GM12864 (cell line): ENCODE measurements around the gene DGCR8.
"Not testable (repeated sequence)": the region's sequence is repeated elsewhere in the genome, so short reads cannot be mapped to it uniquely, and the experiment has no call there.

Experiments
- DNase-seq: peaks from one replicate; pipeline ENCODE4 v3.0.0-alpha.2; 2011; ENCODE audit warnings: low read depth
- H3K4me3 ChIP-seq: 2 replicates; pipeline ENCODE4 v1.5.1; 2011; ENCODE audit warnings: mild to moderate bottlenecking, low read depth, low read length, control low read depth
- CTCF ChIP-seq: IDR thresholded peaks from 2 replicates; pipeline ENCODE4 v1.5.1; 2011; ENCODE audit warnings: low read depth, mild to moderate bottlenecking, moderate library complexity, low read length, control low read depth, inconsistent platforms; ENCODE audit errors: missing control alignments

The DGCR8 gene

GRCh38 chr22:20063271-20064139, 16.5 kb upstream of the DGCR8 start:
- H3K4me3 ChIP-seq, result no peak overlapping the region
- DNase-seq, result no peak
- TF ChIP-seq CTCF, result no peak

GRCh38 chr22:20064140-20064480, 15.9 kb upstream of the DGCR8 start:
- no peak overlapping the region for H3K4me3 ChIP-seq
- no peak for TF ChIP-seq CTCF
- no peak for DNase-seq

GRCh38 chr22:20064545-20065262, 15.3 kb upstream of the DGCR8 start:
- TF ChIP-seq CTCF, result no peak
- DNase-seq, result no peak
- H3K4me3 ChIP-seq, result no peak overlapping the region

- DNase-seq, result no peak
- no peak for TF ChIP-seq CTCF
- no peak overlapping the region for H3K4me3 ChIP-seq
Measured at GRCh38 chr22:20065896-20066616, 14.0 kb upstream of the DGCR8 start.

GRCh38 chr22:20066617-20067383, 13.2 kb upstream of the DGCR8 start:
- DNase-seq, result no peak
- no peak for TF ChIP-seq CTCF
- H3K4me3 ChIP-seq, result no peak overlapping the region

GRCh38 chr22:20067384-20067682, 12.7 kb upstream of the DGCR8 start:
- DNase-seq, H3K4me3 ChIP-seq: not testable (repeated sequence)

GRCh38 chr22:20068640-20069039, 11.4 kb upstream of the DGCR8 start:
- H3K4me3 ChIP-seq, result no peak overlapping the region
- no peak for DNase-seq
- no peak for TF ChIP-seq CTCF
